Testis (tissue), 2 donors: ENCODE data around the gene RAB17.

ENCODE experiments used
- CTCF ChIP-seq, 3 experiments: fragments of 450-650 bp in 2 of 3; fragments of 200-600 bp in 1 of 3; sonication (generic) in 1 of 3; IDR thresholded peaks; one replicate each; pipeline ENCODE4 v1.5.1; 2016 to 2019; ENCODE audit warnings: antibody characterized with exemption in 3 of 3, mild to moderate bottlenecking in 2 of 3, moderate library complexity in 1 of 3
- POLR2A ChIP-seq: fragments of 450-650 bp; IDR thresholded peaks from one replicate; pipeline ENCODE4 v1.6.1; 2017; ENCODE audit warnings: antibody characterized with exemption, mild to moderate bottlenecking, moderate library complexity

GRCh38 chr2:237534380-237534779, 56.2 kb downstream of the RAB17 start:
- TF ChIP-seq POLR2A (no peak), CTCF (IDR thresholded peaks at IDR 0.05) (no peak)
